Karpas-422 (cell line): ENCODE measurements around the gene DNASE1L3. TPM values are rescaled to one million over a fixed set of nuclear protein-coding genes. Genes with fewer than 3 reads are reported as not detected.

ENCODE experiments used
- DNase-seq: peaks from one replicate; pipeline ENCODE4 v3.0.0-alpha.2; 2015
- H2AFZ ChIP-seq: fragments of 200-600 bp; sonication (generic); 2 replicates; pipeline ENCODE4 v1.6.1; 2014; ENCODE audit warnings: antibody characterized with exemption, low read length, mixed read lengths
- H3K27ac ChIP-seq: fragments of 200-600 bp; sonication (generic); 2 replicates; pipeline ENCODE4 v1.5.1; 2014; ENCODE audit warnings: mild to moderate bottlenecking, low read length, moderate library complexity
- H3K27me3 ChIP-seq: fragments of 200-600 bp; sonication (generic); 2 replicates; pipeline ENCODE4 v1.6.1; 2014; ENCODE audit warnings: low read length, mixed read lengths
- H3K36me3 ChIP-seq: fragments of 200-600 bp; sonication (generic); 2 replicates; pipeline ENCODE4 v1.6.1; 2014; ENCODE audit warnings: low read length, mixed read lengths; ENCODE audit not compliant: insufficient read depth
- H3K4me1 ChIP-seq: fragments of 200-600 bp; sonication (generic); 2 replicates; pipeline ENCODE4 v1.6.1; 2014; ENCODE audit warnings: mild to moderate bottlenecking, low read length, mixed read lengths
- H3K4me2 ChIP-seq: fragments of 200-600 bp; sonication (generic); 2 replicates; pipeline ENCODE4 v1.6.1; 2014; ENCODE audit warnings: low read length, low read depth, mild to moderate bottlenecking; ENCODE audit not compliant: poor library complexity, severe bottlenecking
- H3K4me3 ChIP-seq: fragments of 200-600 bp; sonication (generic); 2 replicates; pipeline ENCODE4 v1.5.1; 2014; ENCODE audit warnings: mild to moderate bottlenecking, antibody characterized with exemption, low read length, mixed read lengths
- H3K79me2 ChIP-seq: fragments of 200-600 bp; sonication (generic); 2 replicates; pipeline ENCODE4 v1.6.1; 2014; ENCODE audit warnings: mild to moderate bottlenecking, low read length, mixed read lengths
- H3K9ac ChIP-seq: fragments of 200-600 bp; sonication (generic); 2 replicates; pipeline ENCODE4 v1.6.0; 2014; ENCODE audit warnings: low read length
- H3K9me2 ChIP-seq: fragments of 200-600 bp; sonication (generic), shearing (Covaris generic); replicated peaks from 2 replicates; pipeline ENCODE4 v1.6.0; 2014; ENCODE audit warnings: mild to moderate bottlenecking, low read length, moderate library complexity; ENCODE audit not compliant: insufficient read depth
- H3K9me3 ChIP-seq: fragments of 300-700, 200-600 bp; sonication (generic); 2 replicates; pipeline ENCODE4 v1.6.1; 2014; ENCODE audit warnings: low read length, mixed read lengths
- H4K20me1 ChIP-seq: fragments of 200-600 bp; sonication (generic); 2 replicates; pipeline ENCODE4 v1.6.1; 2014; ENCODE audit warnings: mild to moderate bottlenecking, antibody characterized with exemption, low read length, low read depth; ENCODE audit not compliant: insufficient read depth
- total RNA-seq: library from RNA; depleted of rRNA; stranded (reverse); fragments of >200 nt; shearing (Covaris generic); gene quantifications from 2 replicates; pipeline ENCODE4 v1.2.3, GENCODE V29; 2014; ENCODE audit warnings: low replicate concordance

Gene DNASE1L3
- total RNA-seq, 1 experiment from 2014 or later = not detected

- H3K9me2 ChIP-seq = no peaks in the 10 kb centered on the region
- no peak for DNase-seq
- H3K4me2 ChIP-seq = no peak overlapping the region
- H3K4me3 ChIP-seq = no peak overlapping the region
- no peaks in the 10 kb centered on the region for H3K79me2 ChIP-seq
- H3K36me3 ChIP-seq = no peaks in the 10 kb centered on the region
- no peaks in the 10 kb centered on the region for H3K4me1 ChIP-seq
- H4K20me1 ChIP-seq = no peaks in the 10 kb centered on the region
- H3K27ac ChIP-seq = no peak overlapping the region
- H3K27me3 ChIP-seq = no peaks in the 10 kb centered on the region
- no peaks in the 10 kb centered on the region for H3K9me3 ChIP-seq
- H2AFZ ChIP-seq = no peak overlapping the region
- H3K9ac ChIP-seq = no peak overlapping the region
Observed at GRCh38 chr3:58184309-58184981, 26.3 kb downstream of the DNASE1L3 start.

- H3K4me3 ChIP-seq = no peak overlapping the region
- no peak overlapping the region for H3K27ac ChIP-seq
- H4K20me1 ChIP-seq = no peaks in the 10 kb centered on the region
- no peak for DNase-seq
- no peaks in the 10 kb centered on the region for H3K9me3 ChIP-seq
- no peak overlapping the region for H3K9ac ChIP-seq
- H3K9me2 ChIP-seq = no peaks in the 10 kb centered on the region
- no peaks in the 10 kb centered on the region for H3K27me3 ChIP-seq
- H3K79me2 ChIP-seq = no peaks in the 10 kb centered on the region
- H3K4me2 ChIP-seq = no peak overlapping the region
- H3K36me3 ChIP-seq = no peaks in the 10 kb centered on the region
- H2AFZ ChIP-seq = no peak overlapping the region
- no peaks in the 10 kb centered on the region for H3K4me1 ChIP-seq
Observed at GRCh38 chr3:58183891-58184290, 26.9 kb downstream of the DNASE1L3 start.

- no peaks in the 10 kb centered on the region for H3K36me3 ChIP-seq
Observed at GRCh38 chr3:58183221-58183620, 27.6 kb downstream of the DNASE1L3 start.

GRCh38 chr3:58180940-58181587, 29.7 kb downstream of the DNASE1L3 start:
- Histone ChIP-seq H3K4me1 (peaks cover 8% of the 10 kb centered on the region), H3K79me2 (no peaks in the 10 kb centered on the region), H3K9ac (no peak overlapping the region), H3K4me2 (no peak overlapping the region), H3K4me3 (no peak overlapping the region), H2AFZ (no peak overlapping the region), H3K36me3 (no peaks in the 10 kb centered on the region), H3K27ac (no peak overlapping the region), H3K9me2 (no peaks in the 10 kb centered on the region), H4K20me1 (no peaks in the 10 kb centered on the region), H3K27me3 (no peaks in the 10 kb centered on the region), H3K9me3 (no peaks in the 10 kb centered on the region)
- no peak for DNase-seq

More at GRCh38 chr3:58183221-58183620, 27.6 kb downstream of the DNASE1L3 start:
- no peak overlapping the region for H3K27ac ChIP-seq
- no peak for DNase-seq
- H3K27me3 ChIP-seq = no peaks in the 10 kb centered on the region
- no peaks in the 10 kb centered on the region for H3K9me2 ChIP-seq
- H3K9me3 ChIP-seq = no peaks in the 10 kb centered on the region
- no peak overlapping the region for H3K4me2 ChIP-seq
- no peak overlapping the region for H3K4me3 ChIP-seq
- no peak overlapping the region for H2AFZ ChIP-seq
- no peaks in the 10 kb centered on the region for H4K20me1 ChIP-seq
- no peaks in the 10 kb centered on the region for H3K4me1 ChIP-seq
- H3K9ac ChIP-seq = no peak overlapping the region
- H3K79me2 ChIP-seq = no peaks in the 10 kb centered on the region

DNA sequence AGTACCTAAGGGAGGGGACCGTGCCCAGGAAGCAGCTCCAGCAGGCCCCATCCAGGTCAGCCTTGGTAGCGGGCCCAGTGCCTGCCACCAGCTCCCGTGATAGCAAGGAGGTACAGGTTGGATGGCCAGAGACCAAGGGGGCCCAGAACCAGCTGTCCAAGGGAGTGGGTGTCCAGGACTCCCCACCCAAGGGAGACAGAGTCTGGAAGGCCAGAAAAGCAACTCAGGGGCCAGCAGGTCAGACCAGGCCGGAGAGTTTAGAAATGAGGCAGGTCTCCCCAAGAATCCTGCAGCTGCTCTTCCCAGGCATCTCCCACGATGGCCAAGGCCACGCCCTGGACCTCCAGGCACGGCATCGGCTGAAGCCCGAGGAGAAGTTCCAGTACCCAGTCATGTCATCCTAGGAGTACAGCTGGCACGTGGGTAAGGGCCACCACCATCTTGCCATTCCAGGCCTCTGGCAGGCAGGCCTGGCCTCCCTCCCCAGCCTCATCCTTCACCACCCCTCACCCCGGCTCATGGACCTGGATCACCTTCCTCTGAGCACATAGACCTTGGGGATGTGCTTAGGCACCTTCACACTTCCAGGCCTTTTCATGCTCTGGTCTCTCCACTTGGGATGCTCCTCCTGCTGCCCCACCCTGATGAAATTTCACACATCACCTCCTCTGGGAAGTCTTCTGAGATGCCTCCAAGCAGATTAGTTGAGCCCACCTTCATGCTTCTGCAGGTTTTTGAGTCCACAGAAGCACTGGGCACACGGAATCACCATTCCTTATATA, 30.5 kb downstream of the DNASE1L3 start:
- no peak overlapping the region for H3K27ac ChIP-seq
- no peaks in the 10 kb centered on the region for H3K9me2 ChIP-seq
- no peaks in the 10 kb centered on the region for H3K79me2 ChIP-seq
- no peak overlapping the region for H2AFZ ChIP-seq
- no peaks in the 10 kb centered on the region for H4K20me1 ChIP-seq
- H3K4me1 ChIP-seq = peaks cover 8% of the 10 kb centered on the region
- H3K9ac ChIP-seq = no peak overlapping the region
- no peak overlapping the region for H3K4me2 ChIP-seq
- no peaks in the 10 kb centered on the region for H3K9me3 ChIP-seq
- DNase-seq = no peak
- no peaks in the 10 kb centered on the region for H3K27me3 ChIP-seq
- H3K36me3 ChIP-seq = no peaks in the 10 kb centered on the region
- no peak overlapping the region for H3K4me3 ChIP-seq

DNA sequence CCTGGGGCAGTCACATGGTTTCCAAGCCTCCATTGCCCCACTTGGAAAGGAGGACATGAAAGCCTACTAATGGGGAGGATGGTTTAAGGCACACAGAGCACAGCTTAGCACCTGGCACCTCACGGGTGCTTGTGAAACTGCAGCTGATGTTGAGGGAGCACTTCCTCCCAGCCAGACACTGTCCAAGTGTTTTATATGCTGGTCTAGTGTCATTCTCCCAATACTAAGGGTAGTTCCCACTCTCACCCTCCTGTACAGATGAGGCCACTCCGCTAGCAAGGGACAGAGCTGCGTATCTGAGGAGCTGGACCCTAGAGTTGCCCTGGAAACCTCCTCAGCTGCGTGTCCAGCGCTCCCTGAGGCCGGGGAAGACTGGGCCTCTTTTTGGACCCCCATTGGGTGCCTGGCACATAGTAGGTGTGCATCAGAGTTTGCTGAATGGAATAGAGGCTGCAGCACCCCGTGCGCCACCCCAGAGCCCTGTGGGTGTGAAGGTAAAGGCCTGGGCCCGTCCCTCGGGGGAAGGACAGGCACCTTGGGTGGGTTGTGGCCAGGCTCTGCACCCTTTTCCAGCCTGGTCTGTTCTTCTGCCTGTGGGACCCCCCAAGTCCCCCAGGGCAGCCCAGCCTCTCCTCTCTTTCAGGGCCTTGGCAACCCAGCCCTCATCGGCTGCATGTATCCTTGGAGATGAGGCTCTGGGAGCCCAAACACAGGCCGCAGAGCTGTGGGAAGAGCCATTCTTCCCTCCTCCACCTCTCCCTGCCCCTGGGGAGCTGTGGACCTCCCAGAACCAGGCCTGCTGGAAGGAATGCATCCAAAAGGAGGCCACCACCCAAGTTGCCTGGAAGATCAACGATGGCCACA, 31.3 kb downstream of the DNASE1L3 start:
- H2AFZ ChIP-seq = no peak overlapping the region
- H3K27ac ChIP-seq = no peak overlapping the region
- no peaks in the 10 kb centered on the region for H3K9me2 ChIP-seq
- H3K4me2 ChIP-seq = no peak overlapping the region
- no peak overlapping the region for H3K4me3 ChIP-seq
- no peaks in the 10 kb centered on the region for H4K20me1 ChIP-seq
- peaks cover 8% of the 10 kb centered on the region for H3K4me1 ChIP-seq
- H3K36me3 ChIP-seq = no peaks in the 10 kb centered on the region
- no peaks in the 10 kb centered on the region for H3K27me3 ChIP-seq
- no peaks in the 10 kb centered on the region for H3K9me3 ChIP-seq
- DNase-seq = no peak
- no peaks in the 10 kb centered on the region for H3K79me2 ChIP-seq
- H3K9ac ChIP-seq = no peak overlapping the region

- Histone ChIP-seq H3K4me2 (no peak overlapping the region), H3K27me3 (no peaks in the 10 kb centered on the region)
- no peak for DNase-seq
Observed at GRCh38 chr3:58178528-58179234, 32.1 kb downstream of the DNASE1L3 start.

More at GRCh38 chr3:58178528-58179234, 32.1 kb downstream of the DNASE1L3 start:
- H3K9ac ChIP-seq = no peak overlapping the region
- no peak overlapping the region for H3K27ac ChIP-seq
- no peaks in the 10 kb centered on the region for H3K79me2 ChIP-seq
- H3K4me1 ChIP-seq = peaks cover 8% of the 10 kb centered on the region
- H3K36me3 ChIP-seq = no peaks in the 10 kb centered on the region
- H3K9me3 ChIP-seq = no peaks in the 10 kb centered on the region
- H3K9me2 ChIP-seq = no peaks in the 10 kb centered on the region
- H3K4me3 ChIP-seq = no peak overlapping the region
- H4K20me1 ChIP-seq = no peaks in the 10 kb centered on the region
- no peak overlapping the region for H2AFZ ChIP-seq
